Middle frontal gyrus (tissue), 1 donor: Measurements from ENCODE around the gene UBL3.

ENCODE experiments used
- DNase-seq: peaks from one replicate; pipeline ENCODE4 v3.0.0-alpha.2; 2015; ENCODE audit warnings: low spot score; ENCODE audit errors: extremely low spot score

Gene UBL3

DNA sequence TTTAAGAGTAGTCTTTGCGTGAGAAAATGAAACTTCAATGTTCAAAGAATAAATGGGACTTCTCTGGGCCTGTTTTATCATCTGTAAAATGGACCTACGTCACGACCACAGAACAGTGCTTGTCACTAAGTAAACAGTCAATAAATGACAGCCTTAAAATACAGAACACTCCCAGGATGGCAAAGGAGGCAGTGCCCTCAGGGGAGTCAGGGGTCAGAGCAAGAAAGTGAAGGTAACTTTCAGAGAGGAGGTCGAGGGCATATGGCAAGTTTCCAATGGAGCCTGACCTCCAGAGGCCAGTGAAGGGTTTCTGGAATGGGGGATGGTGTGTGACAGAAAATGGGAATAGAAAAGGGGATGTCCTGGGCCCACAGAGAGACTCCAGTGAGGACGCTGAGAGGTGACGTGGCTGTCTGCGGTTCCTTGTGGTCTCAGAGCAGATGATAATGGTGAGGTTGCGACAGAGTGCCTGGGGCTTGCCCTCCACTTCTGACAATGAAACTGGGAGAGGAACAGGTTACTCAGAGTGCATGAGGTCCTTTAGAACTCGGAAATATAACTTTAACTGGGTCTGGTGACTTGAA lies 91.8 kb downstream of the UBL3 start:
- no peak for DNase-seq

- no peak for DNase-seq
Measured at GRCh38 chr13:29756506-29756905, 93.9 kb downstream of the UBL3 start.

DNA sequence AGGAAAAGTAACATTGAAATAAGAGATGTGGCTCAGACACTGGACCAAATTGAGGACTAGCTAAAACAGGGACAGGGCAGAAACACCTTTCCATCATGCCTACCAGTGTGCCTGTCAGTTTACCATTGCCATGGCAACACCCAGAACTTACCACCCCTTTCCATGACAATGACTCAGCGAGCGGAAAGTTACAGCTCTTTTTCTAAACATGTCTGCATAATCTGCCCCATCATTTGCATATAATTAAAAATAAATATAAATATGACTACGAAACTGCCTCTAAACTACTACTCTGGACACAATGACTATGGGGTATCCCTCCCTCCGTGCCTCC lies 96.0 kb downstream of the UBL3 start:
- DNase-seq: no peak

DNA sequence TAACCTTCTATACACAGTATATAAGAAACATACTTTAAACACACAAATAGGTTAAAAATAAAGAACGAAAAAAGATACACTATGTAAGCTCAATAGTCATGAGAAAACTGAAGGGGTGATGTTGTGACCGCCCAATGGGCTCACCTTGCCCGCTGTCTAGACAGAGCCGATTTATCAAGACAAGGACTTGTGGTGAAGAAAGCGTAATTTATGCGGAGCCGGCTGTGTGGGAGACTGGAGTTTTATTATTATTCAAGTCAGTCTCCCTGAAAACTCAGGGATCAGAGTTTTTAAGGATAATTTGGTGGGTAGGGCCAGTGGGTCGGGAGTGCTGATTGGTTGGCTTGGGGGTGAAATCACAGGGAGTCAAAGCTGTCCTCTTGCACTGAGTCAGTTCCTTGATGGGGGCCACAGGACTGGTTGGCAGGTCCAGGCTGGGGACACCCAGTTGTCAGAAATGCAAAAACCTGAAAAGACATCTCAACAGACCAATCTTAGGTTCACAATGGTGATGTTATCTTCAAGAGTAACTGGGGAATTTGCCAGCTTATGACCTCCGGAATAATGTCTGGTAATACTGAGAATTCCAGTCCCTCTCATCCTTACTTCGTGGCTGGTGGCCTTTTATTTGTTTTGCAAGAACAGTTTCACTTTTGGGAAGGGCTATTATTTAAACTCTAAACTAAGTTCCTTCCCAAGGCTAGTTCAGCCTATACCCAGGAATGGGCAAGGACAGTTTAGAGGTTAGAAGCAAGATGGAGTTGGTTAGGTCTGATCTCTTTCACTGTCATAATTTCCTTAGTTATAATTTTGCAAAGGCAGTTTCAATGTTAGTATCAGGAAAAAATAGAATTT lies 96.6 kb downstream of the UBL3 start:
- DNase-seq: no peak

DNA sequence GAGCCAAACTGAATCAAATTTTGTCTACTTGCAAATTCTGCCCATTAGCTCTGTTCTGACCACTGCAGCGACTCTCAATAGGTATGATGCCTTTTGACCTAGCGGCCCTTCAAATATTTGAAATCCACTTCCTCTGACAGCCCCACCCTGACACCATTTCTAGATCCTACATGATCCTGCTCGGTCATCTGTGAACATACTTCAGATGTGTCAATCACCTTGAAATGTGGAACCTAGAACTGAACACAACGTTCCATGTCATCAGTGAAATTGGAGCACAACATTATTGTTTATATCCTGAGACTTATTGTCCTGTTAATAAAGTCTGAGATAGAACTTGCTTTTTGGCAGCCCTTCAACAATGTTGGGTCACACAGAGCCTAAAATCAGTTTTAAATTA lies 98.2 kb downstream of the UBL3 start:
- DNase-seq: no peak

DNA sequence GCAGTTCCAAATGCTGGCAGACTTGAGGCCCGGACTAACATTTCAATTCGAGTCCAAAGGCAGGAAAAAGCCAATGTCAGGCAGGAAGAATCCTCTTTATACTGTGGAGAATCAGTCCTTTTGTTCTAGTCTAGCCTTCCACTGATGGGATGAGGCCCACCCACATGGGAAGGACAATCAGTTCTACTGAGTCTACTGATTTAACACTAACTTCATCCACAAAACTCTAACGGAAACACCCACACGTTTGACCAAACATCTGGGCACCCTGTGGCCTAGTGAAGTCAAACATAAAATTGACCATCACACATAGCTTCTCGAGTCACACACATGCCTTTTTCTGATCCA lies 100.3 kb downstream of the UBL3 start:
- DNase-seq: no peak

- DNase-seq: no peak
Measured at GRCh38 chr13:29749401-29750182, 100.8 kb downstream of the UBL3 start.

GRCh38 chr13:29748097-29748496 lies 102.3 kb downstream of the UBL3 start:
- no peak for DNase-seq

GRCh38 chr13:29746148-29746677 lies 104.2 kb downstream of the UBL3 start:
- no peak for DNase-seq

GRCh38 chr13:29745704-29746103 lies 104.7 kb downstream of the UBL3 start:
- no peak for DNase-seq

DNA sequence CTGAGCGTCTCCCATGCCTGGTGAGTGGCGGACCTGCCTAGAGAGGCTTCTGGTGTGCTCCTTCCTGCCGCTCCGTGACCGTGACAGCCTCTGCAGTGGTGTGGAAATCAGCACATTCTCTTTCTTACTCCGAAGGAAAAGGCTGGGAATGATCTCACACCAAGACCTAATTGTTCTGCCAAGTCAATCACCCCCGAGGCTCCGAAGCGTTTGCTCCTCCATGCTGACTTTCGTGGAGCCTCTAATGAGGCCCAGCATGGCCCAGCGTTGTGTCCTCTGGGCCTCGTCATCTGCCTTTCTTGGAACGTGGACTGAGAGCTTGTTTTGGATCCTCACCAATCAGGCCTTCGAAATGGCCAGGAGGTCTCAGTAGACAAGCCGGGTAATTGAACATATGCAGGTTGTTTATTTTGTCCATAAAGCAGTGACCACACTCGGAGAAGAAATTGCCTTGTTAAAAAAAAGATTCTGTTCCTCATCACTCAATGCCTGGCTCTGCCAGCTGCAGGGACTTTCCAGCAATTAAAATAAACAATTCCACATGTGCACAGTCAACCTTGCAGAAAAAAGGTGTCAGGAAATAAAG lies 107.1 kb downstream of the UBL3 start:
- DNase-seq: no peak

DNA sequence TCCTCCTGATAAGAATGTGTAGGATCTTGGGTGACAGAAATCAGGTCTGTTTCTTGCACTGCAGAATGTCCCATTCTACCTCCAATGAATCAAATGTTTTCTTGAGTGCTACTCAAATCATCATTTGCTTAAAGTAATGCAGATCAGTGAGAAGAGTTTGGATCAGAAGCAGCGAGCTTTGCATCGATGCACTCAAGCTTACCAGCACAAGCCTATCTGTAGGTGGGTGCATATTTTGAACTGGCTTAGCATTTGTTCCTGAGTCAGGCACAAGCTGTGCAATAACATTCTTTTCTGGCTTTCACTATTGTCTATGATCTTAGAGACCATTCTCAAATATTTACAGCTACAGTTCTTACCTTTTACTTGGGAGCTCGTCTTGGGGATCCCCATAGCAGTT lies 109.5 kb downstream of the UBL3 start:
- no peak for DNase-seq

DNA sequence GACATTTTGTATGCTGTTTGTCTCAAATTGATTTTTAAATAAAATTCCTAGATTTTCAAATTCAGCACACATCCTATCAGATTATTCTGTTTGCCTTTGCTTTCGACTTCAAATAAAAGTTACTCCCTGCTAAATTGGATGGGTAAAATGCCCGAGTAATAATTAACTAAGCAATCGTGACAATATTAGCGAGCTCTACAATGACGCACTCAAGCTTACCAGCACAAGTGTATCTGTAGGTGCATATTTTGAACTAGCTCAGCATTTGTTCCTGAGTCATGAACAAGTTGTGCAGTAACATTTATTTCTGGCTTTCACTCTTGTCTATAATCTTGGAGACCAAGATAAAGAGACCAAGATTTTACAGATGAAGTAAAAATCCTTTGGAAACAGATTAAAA lies 113.4 kb downstream of the UBL3 start:
- no peak for DNase-seq

DNA sequence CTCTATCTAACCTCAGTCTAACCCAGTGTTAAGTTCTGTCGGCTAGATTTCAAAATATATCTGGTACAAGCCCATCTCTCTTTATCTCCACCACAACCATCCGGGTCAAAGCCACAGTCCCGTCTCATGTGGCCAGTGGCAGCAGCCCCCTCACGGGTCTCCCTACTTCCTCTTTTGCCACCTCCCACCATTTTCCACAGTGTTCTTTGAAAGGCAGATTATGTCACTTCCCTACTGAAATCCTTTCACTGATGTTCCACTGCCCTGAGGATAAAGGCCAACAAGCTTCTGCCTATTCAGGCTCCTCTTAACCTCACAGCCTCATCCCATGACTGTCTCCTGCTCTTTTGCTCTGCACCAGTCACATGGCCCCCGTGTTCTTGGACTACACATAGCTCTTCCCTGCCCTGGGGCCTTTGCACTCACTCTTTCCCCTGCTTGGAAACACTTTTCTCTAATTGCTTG lies 117.2 kb downstream of the UBL3 start:
- no peak for DNase-seq

DNA sequence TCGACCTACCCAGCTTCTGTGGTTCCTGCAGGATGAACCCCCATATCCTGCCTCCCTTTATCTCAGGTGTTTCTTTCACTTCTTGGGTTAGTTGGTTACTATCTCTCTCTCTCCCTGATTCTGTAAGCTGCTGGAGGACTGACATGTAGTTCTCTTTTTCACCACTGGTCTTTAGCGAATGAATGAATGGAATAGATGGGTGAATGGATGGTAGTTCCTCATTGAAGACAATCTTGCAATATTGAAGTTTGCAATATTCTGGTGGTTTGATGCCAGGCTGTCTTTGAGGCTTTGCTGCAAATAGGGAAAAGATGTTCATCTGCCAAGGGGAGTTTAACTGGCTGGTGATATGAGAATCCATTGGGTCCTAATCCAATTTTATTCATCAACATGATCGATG lies 120.2 kb downstream of the UBL3 start:
- no peak for DNase-seq

DNA sequence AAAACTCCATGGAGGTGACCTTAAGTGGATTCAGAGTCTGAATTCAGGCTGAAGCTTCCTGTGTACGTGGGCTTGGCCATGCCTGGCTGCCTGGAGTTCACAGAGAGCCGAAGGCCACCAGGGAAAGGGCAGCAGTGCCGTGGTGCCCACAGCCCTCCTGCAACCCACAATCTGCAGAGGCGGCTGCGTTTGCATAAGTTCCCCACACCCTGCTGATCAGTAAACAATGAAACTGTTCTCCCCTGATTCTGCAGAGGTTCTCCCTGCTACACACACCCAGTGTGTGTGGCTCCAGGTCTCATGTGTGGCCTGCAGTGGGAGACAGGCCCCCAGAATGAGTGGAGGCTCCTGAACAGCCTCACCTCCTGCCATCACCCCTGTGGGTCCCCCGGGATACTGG lies 128.0 kb downstream of the UBL3 start:
- no peak for DNase-seq

DNA sequence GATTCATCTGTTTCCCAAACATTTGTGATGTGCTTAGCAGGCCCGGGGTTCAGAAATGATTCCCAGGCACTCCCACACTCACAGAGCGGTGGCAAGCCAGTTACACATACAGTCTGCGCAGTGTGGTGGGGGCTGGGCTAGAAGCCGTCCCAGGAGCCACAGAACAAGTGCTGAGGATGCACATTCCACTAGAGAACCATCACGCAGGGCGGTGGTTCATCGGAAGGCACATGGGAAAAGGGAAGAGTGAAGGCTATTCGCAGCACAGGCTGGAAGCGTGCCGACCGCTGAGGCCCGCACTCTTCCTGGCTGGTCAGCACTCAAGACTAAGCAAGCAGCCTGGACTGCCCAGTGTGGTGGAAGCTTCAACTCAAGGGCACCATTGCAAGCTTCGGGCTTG lies 128.7 kb downstream of the UBL3 start:
- no peak for DNase-seq

DNA sequence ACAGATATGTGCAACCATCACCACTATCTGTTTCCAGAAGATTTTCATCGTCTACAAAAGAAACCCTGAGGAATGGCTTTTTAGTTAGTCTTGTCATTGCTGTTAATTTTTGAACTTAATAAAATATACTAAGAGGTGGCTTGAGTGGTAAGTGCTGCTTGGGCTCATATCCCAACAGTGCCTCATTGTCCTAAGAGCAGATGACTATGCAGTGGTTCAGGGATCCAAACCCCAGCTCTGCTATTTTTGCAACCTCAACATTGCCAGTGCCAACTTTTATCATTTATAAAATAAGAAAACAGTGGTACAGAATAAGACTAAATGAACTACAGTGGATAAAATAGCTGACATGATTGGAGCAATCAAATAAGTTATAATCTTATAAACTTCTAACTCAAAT lies 131.7 kb downstream of the UBL3 start:
- no peak for DNase-seq

DNA sequence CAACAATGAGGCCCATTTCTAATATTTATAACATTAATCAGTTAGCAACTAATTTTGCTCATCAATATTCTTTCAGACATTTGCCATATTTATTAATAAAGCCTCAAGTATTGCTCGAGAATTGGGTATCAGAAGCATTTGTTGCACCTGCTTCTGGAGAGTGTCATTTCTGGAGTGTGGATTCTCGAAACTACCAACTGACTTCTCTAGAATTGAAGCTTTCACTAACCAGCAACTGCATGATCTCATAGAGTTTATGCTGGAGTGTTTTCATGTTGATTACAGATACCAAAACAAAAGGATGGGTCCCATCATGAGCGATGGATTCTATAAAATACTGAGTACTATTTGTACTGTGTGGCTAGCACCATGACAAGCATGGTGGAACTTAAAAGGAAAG lies 133.9 kb downstream of the UBL3 start:
- no peak for DNase-seq
